Neutrophil (primary cell): ENCODE data around the gene HOXC6.
A peak's percentile ranks its signal among the peaks of the same experiment; 100 is the strongest.

ENCODE experiments used
- H3K27ac ChIP-seq: fragments of 200-600 bp; sonication (generic); 2 replicates; pipeline ENCODE4 v1.5.1; 2016; ENCODE audit warnings: mild to moderate bottlenecking, moderate library complexity
- H3K27me3 ChIP-seq: fragments of 200-600 bp; sonication (generic); 2 replicates; pipeline ENCODE4 v1.6.0; 2016; ENCODE audit warnings: mild to moderate bottlenecking
- H3K36me3 ChIP-seq: fragments of 200-600 bp; sonication (generic); 2 replicates; pipeline ENCODE4 v1.5.1; 2017
- H3K4me1 ChIP-seq, 2 experiments: fragments of 200-600 bp in 1 of 2; sonication (generic) in 1 of 2; 1 replicate in 1 of 2; 2 replicates in 1 of 2; pipeline versions ENCODE4 v1.5.1 to v1.6.1; 2013 to 2016; ENCODE audit warnings: low read depth in 1 of 2, low read length in 1 of 2, mild to moderate bottlenecking in 1 of 2, moderate library complexity in 1 of 2; ENCODE audit not compliant: control insufficient read depth in 1 of 2, insufficient read depth in 1 of 2
- H3K4me3 ChIP-seq, 2 experiments: fragments of 200-600 bp in 1 of 2; sonication (generic) in 1 of 2; 1 replicate in 1 of 2; 2 replicates in 1 of 2; pipeline ENCODE4 v1.5.1; 2013 to 2016; ENCODE audit warnings: low read depth in 1 of 2, low read length in 1 of 2, mild to moderate bottlenecking in 1 of 2, moderate library complexity in 1 of 2
- H3K9me3 ChIP-seq: fragments of 200-600 bp; sonication (generic); 2 replicates; pipeline ENCODE4 v1.5.1; 2016
- CTCF ChIP-seq: fragments of 200-600 bp; sonication (generic); IDR thresholded peaks from 2 replicates; pipeline ENCODE4 v1.5.1; 2016; ENCODE audit warnings: antibody characterized with exemption

Gene HOXC6

DNA sequence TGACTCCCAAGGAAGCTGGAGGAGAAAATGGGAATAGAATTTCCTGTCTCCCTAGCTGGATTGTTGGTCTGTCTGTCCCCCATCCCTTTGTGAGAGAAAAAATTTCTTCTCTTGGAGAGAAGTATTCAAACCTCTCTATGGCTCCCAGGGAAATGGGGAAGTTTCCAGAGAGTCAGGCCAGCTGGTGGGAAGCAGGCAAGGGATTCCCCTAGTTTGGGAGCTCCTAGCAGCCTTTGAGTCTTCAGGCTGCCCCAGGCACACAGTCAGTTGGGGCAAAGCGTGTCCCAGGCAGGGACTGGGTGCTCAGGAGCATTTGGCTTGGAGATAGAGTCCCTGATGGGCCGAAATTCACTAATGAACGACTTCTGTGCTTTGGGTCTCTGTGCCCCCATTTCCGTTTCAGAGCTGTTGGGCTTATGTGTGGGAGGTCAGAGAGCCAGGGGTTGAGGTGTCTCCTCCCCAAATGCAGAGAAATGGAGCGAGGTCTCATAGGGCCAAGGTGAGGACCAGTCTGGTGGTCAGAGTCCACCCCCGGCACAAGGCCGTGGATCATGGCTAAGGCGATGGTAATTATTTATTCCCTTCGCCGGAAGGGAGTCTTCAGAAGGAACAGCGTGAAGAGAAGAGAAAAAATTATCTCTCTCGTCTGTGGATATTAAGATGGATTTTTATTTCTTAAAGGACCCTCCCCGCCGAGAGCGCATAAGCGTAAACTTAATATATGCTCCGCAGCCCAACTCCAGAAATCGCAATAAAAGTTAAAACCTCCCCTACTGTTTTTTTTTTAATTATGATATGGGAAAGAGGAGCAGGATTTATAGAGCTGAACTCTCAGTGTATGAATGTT, 34.9 kb upstream of the HOXC6 start:
- H3K36me3 ChIP-seq: no peaks in the 10 kb centered on the region
- peaks cover 100% of the 10 kb centered on the region for H3K27me3 ChIP-seq
- no peaks in the 10 kb centered on the region for H3K9me3 ChIP-seq
- no peak overlapping the region for H3K4me3 ChIP-seq
- no peak for TF ChIP-seq CTCF
- peaks cover 15 to 19% of the 10 kb centered on the region in 2 experiments for H3K4me1 ChIP-seq
- H3K27ac ChIP-seq: no peak overlapping the region

- Histone ChIP-seq H3K27ac (no peak overlapping the region), H3K4me3 (no peak overlapping the region), H3K9me3 (no peaks in the 10 kb centered on the region)
Observed at GRCh38 chr12:53994009-53994263, 34.3 kb upstream of the HOXC6 start.

GRCh38 chr12:53994264-53995001, 33.8 kb upstream of the HOXC6 start:
- H3K4me3 ChIP-seq: no peak overlapping the region
- TF ChIP-seq CTCF: no peak
- H3K27me3 ChIP-seq: peaks cover 100% of the 10 kb centered on the region

More at GRCh38 chr12:53994009-53994263, 34.3 kb upstream of the HOXC6 start:
- Histone ChIP-seq H3K27me3 (peaks cover 100% of the 10 kb centered on the region), H3K4me1 (peaks cover 15 to 19% of the 10 kb centered on the region in 2 experiments), H3K36me3 (no peaks in the 10 kb centered on the region)
- no peak for TF ChIP-seq CTCF

DNA sequence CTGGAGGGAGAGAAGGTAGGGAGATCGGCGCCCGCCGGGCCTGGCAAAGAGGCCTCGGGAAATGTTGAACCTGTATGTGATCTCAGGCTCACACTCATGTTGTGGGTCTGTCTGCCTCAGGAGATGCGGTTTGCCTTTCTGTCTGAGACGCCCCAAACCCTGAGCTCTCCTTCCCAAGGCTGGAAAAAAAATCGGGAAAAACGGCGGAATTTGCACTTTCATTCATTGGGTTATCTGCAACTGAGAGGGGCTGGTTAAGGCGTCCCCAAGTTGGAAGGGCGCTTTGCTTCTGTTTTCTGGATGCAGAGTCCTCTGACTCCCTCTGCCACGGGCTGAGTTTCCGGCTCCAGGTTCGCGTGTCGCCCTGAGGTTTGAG, 33.2 kb upstream of the HOXC6 start:
- Histone ChIP-seq H3K9me3 (no peaks in the 10 kb centered on the region), H3K36me3 (no peaks in the 10 kb centered on the region), H3K27me3 (peaks cover 100% of the 10 kb centered on the region), H3K4me3 (peak overlapping the region in 1 of 2 experiments; percentile 53), H3K27ac (no peak overlapping the region), H3K4me1 (peaks cover 15 to 24% of the 10 kb centered on the region in 2 experiments)
- TF ChIP-seq CTCF: no peak

More at GRCh38 chr12:53994264-53995001, 33.8 kb upstream of the HOXC6 start:
- Histone ChIP-seq H3K9me3 (no peaks in the 10 kb centered on the region), H3K27ac (no peak overlapping the region), H3K36me3 (no peaks in the 10 kb centered on the region), H3K4me1 (peaks cover 15 to 19% of the 10 kb centered on the region in 2 experiments)

GRCh38 chr12:53995378-53996239, 32.6 kb upstream of the HOXC6 start:
- Histone ChIP-seq H3K27me3 (peaks cover 100% of the 10 kb centered on the region), H3K9me3 (no peaks in the 10 kb centered on the region), H3K36me3 (no peaks in the 10 kb centered on the region), H3K27ac (no peak overlapping the region), H3K4me3 (peak overlapping the region; percentile 37 to 53), H3K4me1 (peaks cover 15 to 30% of the 10 kb centered on the region in 2 experiments)
- no peak for TF ChIP-seq CTCF
